A549 (cell line): Measurements from ENCODE around the gene LSM12.

Source experiments
- CBX2 ChIP-seq: fragments of 200-600 bp; sonication (generic); IDR thresholded peaks from 2 replicates; pipeline ENCODE4 v1.6.1; 2016; ENCODE audit warnings: low read depth, mild to moderate bottlenecking, borderline replicate concordance
- MYC ChIP-seq: IDR thresholded peaks from 2 replicates; pipeline ENCODE4 v1.6.1; 2012; ENCODE audit warnings: mild to moderate bottlenecking, inconsistent platforms, low read length, improper control_type of control experiment, borderline replicate concordance
- NFE2L2 ChIP-seq: fragments of 150-350 bp; conservative IDR thresholded peaks from 2 replicates; pipeline ENCODE4 v1.6.1; 2014; ENCODE audit warnings: low read length
- POLR2A ChIP-seq: IDR thresholded peaks from 2 replicates; pipeline ENCODE4 v1.6.1; 2012; ENCODE audit warnings: mild to moderate bottlenecking, low read length
- RFX5 ChIP-seq: fragments of 450-650 bp; IDR thresholded peaks from 2 replicates; pipeline ENCODE4 v1.7.1; 2014; ENCODE audit warnings: antibody characterized with exemption, mild to moderate bottlenecking, moderate library complexity
- TF ChIP-seq, protein P1 (sequence below): fragments of >200 bp; sonication (Bioruptor Twin); formaldehyde crosslinking; IDR thresholded peaks from 3 replicates; pipeline ENCODE4 v1.5.1; 2016
- TF ChIP-seq, protein P2 (sequence below): IDR thresholded peaks from 2 replicates; pipeline ENCODE4 v1.6.1; 2012

DNA sequence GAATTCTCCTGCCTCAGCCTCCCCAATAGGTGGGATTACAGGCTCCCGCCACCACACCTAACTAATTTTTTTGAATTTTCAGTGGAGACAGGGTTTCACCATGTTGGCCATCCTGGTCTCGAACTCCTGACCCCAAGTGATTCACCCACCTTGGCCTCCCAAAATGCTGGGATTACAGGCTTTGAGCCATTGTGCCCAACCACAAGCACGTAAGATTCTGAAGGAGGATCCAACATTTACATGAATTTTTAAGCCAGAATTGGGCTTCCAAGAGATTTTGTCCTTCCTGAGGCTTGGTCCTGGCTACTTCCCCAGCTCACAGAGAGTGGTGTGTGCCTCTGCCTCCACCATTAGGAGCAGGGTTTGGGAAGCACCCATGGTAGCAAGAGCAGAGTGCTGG is 15.2 kb upstream of the LSM12 start:
- TF ChIP-seq, protein P1, sequence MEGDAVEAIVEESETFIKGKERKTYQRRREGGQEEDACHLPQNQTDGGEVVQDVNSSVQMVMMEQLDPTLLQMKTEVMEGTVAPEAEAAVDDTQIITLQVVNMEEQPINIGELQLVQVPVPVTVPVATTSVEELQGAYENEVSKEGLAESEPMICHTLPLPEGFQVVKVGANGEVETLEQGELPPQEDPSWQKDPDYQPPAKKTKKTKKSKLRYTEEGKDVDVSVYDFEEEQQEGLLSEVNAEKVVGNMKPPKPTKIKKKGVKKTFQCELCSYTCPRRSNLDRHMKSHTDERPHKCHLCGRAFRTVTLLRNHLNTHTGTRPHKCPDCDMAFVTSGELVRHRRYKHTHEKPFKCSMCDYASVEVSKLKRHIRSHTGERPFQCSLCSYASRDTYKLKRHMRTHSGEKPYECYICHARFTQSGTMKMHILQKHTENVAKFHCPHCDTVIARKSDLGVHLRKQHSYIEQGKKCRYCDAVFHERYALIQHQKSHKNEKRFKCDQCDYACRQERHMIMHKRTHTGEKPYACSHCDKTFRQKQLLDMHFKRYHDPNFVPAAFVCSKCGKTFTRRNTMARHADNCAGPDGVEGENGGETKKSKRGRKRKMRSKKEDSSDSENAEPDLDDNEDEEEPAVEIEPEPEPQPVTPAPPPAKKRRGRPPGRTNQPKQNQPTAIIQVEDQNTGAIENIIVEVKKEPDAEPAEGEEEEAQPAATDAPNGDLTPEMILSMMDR = no peak
- TF ChIP-seq CBX2 (no peak), POLR2A (no peak), RFX5 (no peak), NFE2L2 (no peak), MYC (no peak)
- TF ChIP-seq, protein P2, sequence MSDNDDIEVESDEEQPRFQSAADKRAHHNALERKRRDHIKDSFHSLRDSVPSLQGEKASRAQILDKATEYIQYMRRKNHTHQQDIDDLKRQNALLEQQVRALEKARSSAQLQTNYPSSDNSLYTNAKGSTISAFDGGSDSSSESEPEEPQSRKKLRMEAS = no peak
